ENCODE data around the gene CEP89. TPM values are rescaled to one million over a fixed set of nuclear protein-coding genes. Genes with fewer than 3 reads are reported as not detected.
"Not testable (repeated sequence)": the region's sequence is repeated elsewhere in the genome, so short reads cannot be mapped to it uniquely, and the experiment has no call there.

Gene CEP89
- total RNA-seq, 2 experiments from 2014 or later, result 16.2 to 18.5 TPM

GRCh38 chr19:32889137-32889934 is 82.4 kb downstream of the CEP89 start:
- ATAC-seq, result no peak
- intact Hi-C loops (cut with DNase I, micrococcal nuclease), result no loop called here
- peaks cover 19% of the 10 kb centered on the region for H3K9me3 Mint-ChIP-seq (ENCODE audit: low read depth)
- peaks cover 29% of the 10 kb centered on the region for H3K36me3 Mint-ChIP-seq (ENCODE audit: low read depth)
- no peak for DNase-seq
- CTCF ChIA-PET, result no interaction called here
- no peaks in the 10 kb centered on the region for H3K27me3 Mint-ChIP-seq
- no peak overlapping the region for H3K27ac Mint-ChIP-seq
- no peak overlapping the region for H3K4me3 Mint-ChIP-seq
- H3K4me1 Mint-ChIP-seq, result no peaks in the 10 kb centered on the region
- POLR2A ChIA-PET, result no interaction called here

DNA sequence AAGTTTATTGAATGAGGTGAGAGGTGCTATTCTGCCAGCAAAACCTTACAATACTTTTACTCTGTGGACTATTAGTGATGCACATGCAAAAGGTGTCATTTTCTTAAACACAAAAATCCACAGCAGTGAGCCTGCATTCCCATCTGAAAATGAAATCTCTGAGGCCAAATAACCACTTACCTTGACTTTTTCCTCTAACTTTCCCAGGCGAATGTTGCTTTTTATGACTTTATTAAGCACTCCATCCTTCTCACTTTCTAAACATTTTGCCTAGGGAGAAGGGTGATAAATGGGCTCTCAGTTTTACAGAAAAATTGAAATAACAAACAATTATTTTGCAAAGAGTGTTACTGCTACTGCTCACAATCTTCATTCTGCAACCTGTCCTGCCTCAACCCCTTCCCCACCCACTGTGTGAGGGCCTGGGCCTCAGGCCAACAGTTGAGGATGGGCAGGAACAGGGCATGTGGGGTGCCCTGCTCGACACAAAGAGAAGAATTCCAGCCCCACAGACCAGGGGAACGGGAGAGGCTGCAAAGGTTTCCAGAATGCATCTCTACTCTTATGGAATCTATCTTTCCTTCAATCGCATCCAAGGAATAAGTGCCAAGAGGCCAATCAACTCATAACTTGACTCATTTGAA is 84.1 kb downstream of the CEP89 start:
- Mint-ChIP-seq H3K9me3 (ENCODE audit: low read depth) (peaks cover 6% of the 10 kb centered on the region), H3K4me1 (no peaks in the 10 kb centered on the region), H3K4me3 (no peak overlapping the region), H3K36me3 (ENCODE audit: low read depth) (peaks cover 17% of the 10 kb centered on the region), H3K27ac (no peak overlapping the region), H3K27me3 (no peaks in the 10 kb centered on the region)
- intact Hi-C loops (cut with DNase I, micrococcal nuclease), result no loop called here
- ChIA-PET POLR2A (no interaction called here), CTCF (no interaction called here)
- DNase-seq, result no peak
- ATAC-seq, result no peak

GRCh38 chr19:32886241-32886640 is 85.5 kb downstream of the CEP89 start:
- DNase-seq (no peak), ATAC-seq (no peak)
- ChIA-PET POLR2A (no interaction called here), CTCF (no interaction called here)
- intact Hi-C loops (cut with DNase I, micrococcal nuclease), result no loop called here
- Mint-ChIP-seq H3K4me3 (no peak overlapping the region), H3K36me3 (ENCODE audit: low read depth) (peaks cover 7% of the 10 kb centered on the region), H3K4me1 (no peaks in the 10 kb centered on the region), H3K9me3 (ENCODE audit: low read depth) (no peaks in the 10 kb centered on the region), H3K27ac (no peak overlapping the region), H3K27me3 (no peaks in the 10 kb centered on the region)

DNA sequence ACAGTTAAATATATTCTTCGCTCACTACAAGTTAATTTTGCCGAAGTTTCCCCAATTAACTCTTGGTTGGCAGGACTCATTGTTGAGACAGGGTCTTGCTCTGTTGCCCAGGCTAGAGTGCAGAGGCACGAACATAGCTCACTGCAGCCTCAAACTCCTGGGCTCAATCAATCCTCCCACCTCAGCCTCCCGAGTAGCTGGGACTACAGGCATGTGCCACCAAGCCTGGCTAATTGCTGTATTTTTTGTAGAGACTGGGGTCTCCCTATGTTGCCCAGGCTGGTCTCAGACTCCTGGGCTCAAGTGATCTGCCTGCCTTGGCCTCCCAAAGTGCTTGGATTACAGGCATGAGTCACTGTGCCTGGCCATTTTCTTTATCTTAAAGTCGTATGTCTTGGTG is 86.5 kb downstream of the CEP89 start:
- DNase-seq; POLR2A ChIA-PET; H3K36me3 Mint-ChIP-seq (ENCODE audit: low read depth); H3K27me3 Mint-ChIP-seq; intact Hi-C loops (cut with DNase I, micrococcal nuclease); H3K27ac Mint-ChIP-seq; ATAC-seq; H3K9me3 Mint-ChIP-seq (ENCODE audit: low read depth); H3K4me1 Mint-ChIP-seq; H3K4me3 Mint-ChIP-seq: not testable (repeated sequence)
- CTCF ChIA-PET, result interaction anchor here (0.7 kb wide), 1 partner anchor 10 kb away, joined by 3 read pairs; no protein-coding TSS in a partner anchor

DNA sequence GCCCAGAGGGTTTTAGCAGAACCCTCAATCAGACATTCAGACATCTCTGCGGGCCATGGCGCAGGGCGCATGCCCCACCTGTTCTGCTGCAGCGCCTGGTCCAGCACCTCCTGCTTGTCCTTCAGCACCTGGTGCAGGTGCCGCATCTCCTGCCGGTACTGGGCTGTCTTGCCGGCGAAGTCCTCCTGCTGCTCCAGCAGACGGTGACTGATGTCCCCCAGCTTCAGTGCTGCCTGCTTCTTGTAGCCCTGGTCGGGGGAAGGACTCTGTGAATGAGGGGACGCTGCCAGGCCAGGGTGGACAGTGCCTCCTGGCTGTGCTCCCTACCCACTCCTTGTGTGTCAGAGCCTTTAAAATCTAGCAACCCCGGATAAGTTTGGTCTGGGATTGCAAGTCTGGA is 90.0 kb downstream of the CEP89 start:
- ATAC-seq (no peak), DNase-seq (no peak)
- intact Hi-C loops (cut with DNase I, micrococcal nuclease), result no loop called here
- ChIA-PET CTCF (interaction anchor here (0.7 kb wide), 1 partner anchor 18 kb away, joined by 4 read pairs; no protein-coding TSS in a partner anchor), POLR2A (no interaction called here)
- no peak overlapping the region for H3K27ac Mint-ChIP-seq
- H3K36me3 Mint-ChIP-seq (ENCODE audit: low read depth), result peaks cover 7% of the 10 kb centered on the region
- H3K4me3 Mint-ChIP-seq, result no peak overlapping the region
- no peaks in the 10 kb centered on the region for H3K9me3 Mint-ChIP-seq (ENCODE audit: low read depth)
- H3K27me3 Mint-ChIP-seq, result no peaks in the 10 kb centered on the region
- H3K4me1 Mint-ChIP-seq, result no peaks in the 10 kb centered on the region

- Mint-ChIP-seq H3K9me3 (ENCODE audit: low read depth) (no peaks in the 10 kb centered on the region), H3K4me1 (no peaks in the 10 kb centered on the region), H3K27ac (no peak overlapping the region), H3K27me3 (no peaks in the 10 kb centered on the region), H3K4me3 (no peak overlapping the region), H3K36me3 (ENCODE audit: low read depth) (peaks cover 7% of the 10 kb centered on the region)
- DNase-seq, result no peak
- POLR2A ChIA-PET, result no interaction called here
- intact Hi-C loops (cut with DNase I, micrococcal nuclease), result no loop called here
- CTCF ChIA-PET, result no interaction called here
- no peak for ATAC-seq
Observed at GRCh38 chr19:32880622-32881021, 91.1 kb downstream of the CEP89 start.

DNA sequence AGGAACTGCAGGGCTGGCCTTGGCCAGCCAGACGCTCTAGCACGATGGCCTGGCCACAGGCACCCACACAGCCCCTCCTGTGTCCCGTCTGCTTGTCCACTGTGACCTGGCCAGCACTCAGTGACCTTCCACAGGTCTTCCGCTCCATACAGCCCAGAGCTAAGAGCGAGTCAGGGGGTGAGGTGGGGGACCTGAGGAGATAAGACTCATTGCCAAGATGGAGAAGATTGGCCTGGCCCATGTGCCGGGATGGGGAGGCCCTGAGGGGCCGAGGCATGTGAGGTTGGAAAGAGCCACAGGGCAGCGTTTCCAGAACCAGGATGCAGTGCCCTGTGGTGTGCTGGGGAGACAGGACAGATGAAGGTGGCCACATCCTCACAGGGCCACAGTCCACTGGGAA is 92.0 kb downstream of the CEP89 start:
- Mint-ChIP-seq H3K4me3 (no peak overlapping the region), H3K9me3 (ENCODE audit: low read depth) (no peaks in the 10 kb centered on the region), H3K27ac (no peak overlapping the region), H3K36me3 (ENCODE audit: low read depth) (peaks cover 7% of the 10 kb centered on the region), H3K27me3 (no peaks in the 10 kb centered on the region), H3K4me1 (no peaks in the 10 kb centered on the region)
- ChIA-PET POLR2A (no interaction called here), CTCF (no interaction called here)
- DNase-seq (no peak), ATAC-seq (no peak)
- intact Hi-C loops (cut with DNase I, micrococcal nuclease), result no loop called here

GRCh38 chr19:32878988-32879387 is 92.8 kb downstream of the CEP89 start:
- no peak overlapping the region for H3K27ac Mint-ChIP-seq
- POLR2A ChIA-PET, result interaction anchor here (0.6 kb wide), 1 partner anchor 643 kb away, joined by 3 read pairs; the partner anchor contains the start of gene PEPD
- intact Hi-C loops (cut with DNase I, micrococcal nuclease), result no loop called here

DNA sequence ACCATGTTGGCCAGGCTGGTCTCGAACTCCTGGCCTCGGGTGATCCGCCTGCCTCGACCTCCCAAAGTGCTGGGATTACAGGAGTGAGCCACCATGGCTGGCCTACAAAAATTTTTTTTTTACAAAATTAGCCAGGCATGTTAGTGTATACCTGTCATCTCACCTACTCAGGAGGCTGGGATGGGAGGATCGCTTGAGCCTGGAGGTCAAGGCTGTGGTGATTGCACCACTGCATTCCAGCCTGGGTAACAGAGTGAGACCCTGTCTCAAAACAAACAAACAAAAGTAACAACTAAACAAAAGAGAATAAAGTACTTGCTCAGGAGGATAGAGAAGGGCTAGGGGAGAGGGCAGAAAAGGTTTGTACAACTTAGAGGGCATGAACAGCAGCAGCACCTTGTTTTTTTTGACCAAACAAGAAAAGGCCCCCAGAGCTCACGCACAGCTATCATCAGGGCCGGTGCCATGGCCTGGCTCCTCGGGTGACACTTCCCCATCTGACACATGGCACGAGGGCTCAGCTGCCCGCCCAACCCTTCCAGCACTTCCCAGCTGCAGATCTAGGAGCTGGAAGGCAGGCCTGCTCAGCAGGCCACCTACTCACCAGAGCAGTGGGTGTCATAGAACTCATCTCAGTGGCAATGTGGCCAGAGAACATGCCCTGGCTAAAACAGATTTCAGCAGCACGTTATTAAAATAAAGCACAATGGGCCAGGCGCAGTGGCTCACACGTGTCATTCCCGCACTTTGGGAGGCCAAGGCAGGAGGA is 93.6 kb downstream of the CEP89 start:
- DNase-seq, result no peak
- Mint-ChIP-seq H3K27me3 (no peaks in the 10 kb centered on the region), H3K27ac (no peak overlapping the region), H3K4me3 (no peak overlapping the region), H3K4me1 (peaks cover 3% of the 10 kb centered on the region), H3K36me3 (ENCODE audit: low read depth) (peaks cover 7% of the 10 kb centered on the region), H3K9me3 (ENCODE audit: low read depth) (no peaks in the 10 kb centered on the region)
- CTCF ChIA-PET, result interaction anchor here (0.7 kb wide), 1 partner anchor 416 kb away, joined by 3 read pairs; no protein-coding TSS in a partner anchor
- intact Hi-C loops (cut with DNase I, micrococcal nuclease), result no loop called here
- POLR2A ChIA-PET, result interaction anchor here (0.6 kb wide), 1 partner anchor 643 kb away, joined by 3 read pairs; the partner anchor contains the start of gene PEPD
- ATAC-seq, result no peak

More at GRCh38 chr19:32878988-32879387, 92.8 kb downstream of the CEP89 start:
- Mint-ChIP-seq H3K27me3 (no peaks in the 10 kb centered on the region), H3K4me1 (no peaks in the 10 kb centered on the region), H3K4me3 (no peak overlapping the region), H3K9me3 (ENCODE audit: low read depth) (no peaks in the 10 kb centered on the region), H3K36me3 (ENCODE audit: low read depth) (peaks cover 7% of the 10 kb centered on the region)
- CTCF ChIA-PET, result no interaction called here
- ATAC-seq (no peak), DNase-seq (no peak)

DNA sequence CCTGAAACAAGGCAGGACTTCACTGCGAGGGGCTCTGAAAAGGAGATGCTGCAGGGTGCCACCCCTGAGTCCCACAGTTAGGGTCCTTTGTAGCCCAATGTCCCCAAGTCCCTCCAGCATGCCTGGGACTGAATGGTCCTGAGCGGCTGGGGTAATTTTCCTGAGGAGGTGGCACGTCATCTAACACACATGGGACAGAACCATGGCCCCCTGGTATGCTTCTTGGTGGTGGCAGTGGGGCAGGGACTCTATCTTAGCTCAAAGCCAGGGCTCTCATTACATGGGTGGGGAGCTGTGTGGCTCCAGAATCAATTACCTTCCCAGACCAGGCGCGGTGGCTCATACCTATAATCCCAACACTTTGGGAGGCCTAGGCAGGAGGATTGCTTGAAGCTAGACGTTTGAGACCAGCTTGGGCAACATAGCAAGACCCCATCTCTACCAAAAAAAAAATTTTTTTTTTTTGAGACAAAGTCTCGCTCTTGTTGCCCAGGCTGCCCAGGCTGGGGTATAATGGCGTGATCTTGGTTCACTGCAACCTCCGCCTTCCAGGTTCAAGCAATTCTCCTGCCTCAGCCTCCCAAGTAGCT is 94.3 kb downstream of the CEP89 start:
- Mint-ChIP-seq H3K4me1 (peaks cover 3% of the 10 kb centered on the region), H3K36me3 (ENCODE audit: low read depth) (peaks cover 7% of the 10 kb centered on the region), H3K27me3 (no peaks in the 10 kb centered on the region), H3K4me3 (no peak overlapping the region), H3K27ac (no peak overlapping the region), H3K9me3 (ENCODE audit: low read depth) (no peaks in the 10 kb centered on the region)
- CTCF ChIA-PET, result no interaction called here
- ATAC-seq (no peak), DNase-seq (no peak)
- POLR2A ChIA-PET, result interaction anchor here (0.6 kb wide), 1 partner anchor 90 kb away, joined by 5 read pairs; no protein-coding TSS in a partner anchor
- intact Hi-C loops (cut with DNase I, micrococcal nuclease), result no loop called here

DNA sequence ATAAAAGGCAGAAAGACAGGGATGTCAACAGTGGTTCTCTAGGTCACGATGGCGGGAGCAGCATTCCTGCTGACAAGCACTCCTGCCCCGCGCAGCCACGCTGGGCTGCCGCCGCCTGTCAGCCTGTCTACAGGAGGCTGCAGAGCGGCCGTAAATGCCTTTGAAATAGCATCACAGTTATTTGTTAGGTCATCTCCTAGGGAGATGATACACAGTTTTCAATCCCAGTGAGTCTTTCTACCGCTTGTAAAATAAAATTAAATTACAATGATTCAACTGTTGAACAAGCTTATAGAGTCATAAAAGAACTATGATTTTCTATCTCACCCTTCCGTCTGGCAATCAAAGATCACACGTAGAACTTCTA is 94.9 kb downstream of the CEP89 start:
- POLR2A ChIA-PET, result interaction anchor here (0.6 kb wide), 1 partner anchor 89 kb away, joined by 5 read pairs; no protein-coding TSS in a partner anchor
- H3K9me3 Mint-ChIP-seq (ENCODE audit: low read depth), result no peaks in the 10 kb centered on the region
- CTCF ChIA-PET, result no interaction called here

More for the DNA sequence above, 94.9 kb downstream of the CEP89 start:
- no peak overlapping the region for H3K4me3 Mint-ChIP-seq
- peaks cover 7% of the 10 kb centered on the region for H3K36me3 Mint-ChIP-seq (ENCODE audit: low read depth)
- intact Hi-C loops (cut with DNase I, micrococcal nuclease), result no loop called here
- no peak overlapping the region for H3K27ac Mint-ChIP-seq
- H3K27me3 Mint-ChIP-seq, result no peaks in the 10 kb centered on the region
- no peak for ATAC-seq
- H3K4me1 Mint-ChIP-seq, result peaks cover 3% of the 10 kb centered on the region
- DNase-seq, result no peak

Measured in activated CD4-positive, alpha-beta T cell treated with anti-CD3 and anti-CD28 coated beads for 36 hours (primary cell).